Stimulated activated CD4-positive, alpha-beta T cell treated with anti-CD3 and anti-CD28 coated beads, Interleukin-4, amount 100 ng/mL, for 48 hours (primary cell): ENCODE results near the gene MBD5.

ENCODE experiments used
- DNase-seq, 2 donors: peaks; one replicate each; pipeline ENCODE4 v3.0.0-alpha.2; 2020; ENCODE audit warnings: low read depth in 2 of 2

MBD5 gene

GRCh38 chr2:148300544-148300943 is 279.7 kb downstream of the MBD5 start:
- DNase-seq: no peak

GRCh38 chr2:148301362-148301761 is 280.5 kb downstream of the MBD5 start:
- DNase-seq: no peak

GRCh38 chr2:148302526-148302925 is 281.6 kb downstream of the MBD5 start:
- no peak for DNase-seq

DNA sequence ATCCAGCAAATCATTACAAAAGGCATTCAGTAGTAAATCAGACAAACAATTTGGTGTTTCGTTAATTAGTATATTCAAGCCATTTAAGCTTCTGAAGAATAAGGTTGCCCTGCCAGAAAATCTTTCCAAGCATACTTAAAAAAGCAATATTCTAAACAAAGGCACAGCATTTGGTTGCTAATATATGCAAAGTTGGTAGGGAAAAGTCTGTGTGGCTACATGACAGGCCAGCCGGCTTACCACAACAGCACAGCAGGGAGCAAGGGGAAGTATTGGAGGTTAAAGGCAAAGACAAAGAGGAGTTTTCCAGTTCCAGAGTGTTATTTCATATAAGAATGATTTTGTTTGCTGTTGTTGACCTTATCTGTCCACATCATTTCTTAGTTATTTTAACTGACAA is 282.3 kb downstream of the MBD5 start:
- no peak for DNase-seq

GRCh38 chr2:148305476-148305875 is 284.6 kb downstream of the MBD5 start:
- DNase-seq: no peak

GRCh38 chr2:148306027-148306426 is 285.1 kb downstream of the MBD5 start:
- DNase-seq: no peak

DNA sequence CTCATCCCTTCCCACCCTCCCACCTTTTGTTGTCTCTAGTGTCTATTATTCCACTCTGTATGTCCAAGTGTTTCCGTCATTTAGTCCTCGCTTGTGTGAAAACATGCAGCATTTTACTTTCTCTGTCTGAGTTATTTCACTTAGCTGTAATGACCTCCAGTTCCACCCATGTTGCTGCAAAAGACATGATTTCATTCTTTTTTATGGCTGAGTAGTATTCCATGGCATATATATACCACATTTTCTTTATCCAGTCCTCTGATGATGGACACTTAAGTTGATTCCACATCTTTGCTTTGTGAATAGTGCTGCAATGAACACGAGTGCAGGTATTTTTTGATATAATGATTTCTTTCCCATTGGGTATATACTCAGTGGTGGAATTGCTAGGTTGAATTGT is 296.7 kb downstream of the MBD5 start:
- no peak for DNase-seq

- no peak for DNase-seq
Observed at GRCh38 chr2:148338541-148338940, 317.6 kb downstream of the MBD5 start.

DNA sequence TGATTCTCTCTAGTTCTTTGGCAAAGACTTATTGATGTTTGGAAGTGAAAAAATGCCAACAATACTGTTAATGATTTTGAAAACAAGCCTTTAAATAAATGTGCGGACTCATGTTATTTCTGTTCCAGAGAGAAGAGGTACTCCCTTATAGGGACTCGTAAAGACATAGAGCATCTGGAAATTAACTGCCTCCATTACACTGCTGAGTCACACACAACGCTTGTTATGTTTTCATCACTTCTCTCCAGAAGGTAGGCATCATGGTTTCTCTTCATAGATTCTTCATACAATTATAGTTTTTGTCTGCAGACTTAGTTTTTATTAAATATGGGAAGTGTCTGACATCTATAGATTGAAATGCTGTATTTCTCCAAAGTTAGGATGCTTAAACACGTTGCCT is 321.2 kb downstream of the MBD5 start:
- DNase-seq: no peak

DNA sequence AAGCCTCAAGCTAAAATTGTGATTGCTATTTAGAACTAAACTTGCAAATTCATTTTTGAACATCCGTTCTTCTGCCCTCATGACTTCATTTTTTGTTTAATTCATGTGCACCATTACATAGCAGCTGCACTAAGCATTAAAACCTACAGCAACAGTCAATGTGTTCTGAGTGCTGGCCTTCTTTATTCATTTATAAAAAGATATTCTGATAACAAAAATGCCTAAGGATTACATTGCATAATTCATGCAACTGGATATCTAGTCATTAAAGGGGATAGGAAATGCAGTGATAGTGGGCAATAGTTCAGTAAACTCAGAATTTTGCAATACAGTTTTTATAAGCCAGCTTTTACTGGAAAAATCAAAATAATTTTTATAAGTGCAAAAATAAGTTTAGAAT is 329.3 kb downstream of the MBD5 start:
- no peak for DNase-seq

- DNase-seq: no peak
Observed at GRCh38 chr2:148351437-148352143, 330.7 kb downstream of the MBD5 start.

GRCh38 chr2:148358375-148358774 is 337.5 kb downstream of the MBD5 start:
- DNase-seq: no peak

GRCh38 chr2:148360662-148361061 is 339.8 kb downstream of the MBD5 start:
- DNase-seq: no peak

DNA sequence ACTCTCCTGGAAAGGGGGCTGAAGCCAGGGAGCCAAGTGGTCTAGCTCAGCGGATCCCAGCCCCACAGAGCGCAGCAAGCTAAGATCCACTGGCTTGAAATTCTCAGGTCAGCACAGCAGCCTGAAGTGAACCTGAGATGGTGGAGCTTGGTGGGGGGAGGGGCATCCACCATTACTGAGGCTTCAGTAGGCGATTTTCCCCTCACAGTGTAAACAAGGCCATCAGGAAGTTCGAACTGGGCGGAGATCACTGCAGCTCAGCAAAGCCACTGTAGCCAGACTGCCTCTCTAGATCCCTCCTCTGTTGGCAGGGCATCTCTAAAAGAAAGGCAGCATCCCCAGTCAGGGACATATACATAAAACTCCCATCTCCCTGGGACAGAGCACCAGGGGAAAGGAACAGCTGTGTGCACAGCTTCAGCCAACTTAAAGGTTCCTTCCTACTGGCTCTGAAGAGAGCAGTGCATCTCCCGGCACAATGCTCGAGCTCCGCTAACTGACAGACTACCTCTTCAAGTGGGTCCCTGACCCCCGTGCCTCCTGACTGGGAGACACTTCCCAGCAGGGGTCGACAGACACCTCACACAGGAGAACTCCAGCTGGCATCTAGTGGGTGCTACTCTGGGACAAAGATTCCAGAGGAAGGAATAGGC is 341.4 kb downstream of the MBD5 start:
- no peak for DNase-seq

GRCh38 chr2:148375214-148375613 is 354.3 kb downstream of the MBD5 start:
- no peak for DNase-seq

GRCh38 chr2:148391324-148391723 is 370.4 kb downstream of the MBD5 start:
- DNase-seq: no peak

GRCh38 chr2:148402786-148403185 is 381.9 kb downstream of the MBD5 start:
- no peak for DNase-seq

DNA sequence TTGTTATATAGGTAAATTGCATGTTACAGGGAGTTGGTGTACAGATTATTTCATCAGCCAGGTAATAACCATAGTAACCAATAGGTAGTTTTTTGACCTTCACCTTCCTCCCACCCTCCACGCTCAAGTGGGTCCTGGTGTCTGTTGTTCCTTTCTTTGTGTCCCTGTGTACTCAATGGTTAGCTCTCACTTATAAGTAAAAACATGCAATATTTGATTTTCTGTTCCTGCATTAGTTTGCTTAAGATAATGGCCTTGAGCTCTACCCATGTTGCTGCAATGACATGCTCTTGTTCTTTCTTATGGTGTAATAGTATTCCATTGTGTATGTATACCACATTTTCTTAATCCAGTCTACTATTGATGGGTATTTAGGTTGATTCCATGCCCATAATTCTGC is 390.0 kb downstream of the MBD5 start:
- DNase-seq: no peak

DNA sequence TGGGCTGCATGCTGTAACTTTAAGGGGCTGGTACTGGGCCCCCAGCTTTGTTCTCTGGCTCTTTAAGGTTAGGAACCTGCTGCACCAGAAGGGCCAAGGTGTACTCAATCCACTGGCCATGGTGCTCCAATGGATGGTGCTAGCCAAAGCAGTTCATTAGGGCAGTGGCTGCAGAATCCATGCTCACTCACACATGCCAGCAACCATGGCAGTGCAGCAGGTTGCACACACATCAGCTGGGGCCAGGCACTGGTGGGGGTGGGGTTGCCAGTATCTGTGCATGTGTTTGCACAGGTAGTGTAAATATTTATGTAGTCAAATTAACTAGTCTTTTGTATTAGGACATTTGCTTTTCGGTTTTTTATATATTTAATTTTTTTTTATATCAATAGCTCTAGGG is 395.4 kb downstream of the MBD5 start:
- DNase-seq: no peak

DNA sequence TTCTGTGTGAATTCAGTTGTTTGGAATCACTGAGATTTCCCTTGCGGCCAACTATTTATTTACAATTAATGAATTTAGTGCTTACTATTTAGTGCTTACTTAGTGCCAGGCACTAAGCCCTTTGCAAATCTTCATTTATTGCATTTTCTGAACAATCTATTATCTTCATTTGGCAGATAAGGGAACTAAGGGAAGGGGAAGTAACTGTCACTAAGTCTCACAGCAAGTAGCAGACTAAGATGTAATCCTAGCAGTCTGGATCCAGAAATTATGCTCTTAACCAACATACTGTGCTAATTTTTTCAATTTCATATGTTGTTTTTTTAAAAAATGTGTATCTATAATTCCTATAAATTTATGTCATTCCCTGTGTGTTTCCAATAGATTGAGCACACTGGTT is 409.2 kb downstream of the MBD5 start:
- no peak for DNase-seq

- no peak for DNase-seq
Observed at GRCh38 chr2:148447877-148448276, 427.0 kb downstream of the MBD5 start.

- no peak for DNase-seq
Observed at GRCh38 chr2:148450531-148450930, 429.6 kb downstream of the MBD5 start.

GRCh38 chr2:148451046-148451445 is 430.2 kb downstream of the MBD5 start:
- no peak for DNase-seq

DNA sequence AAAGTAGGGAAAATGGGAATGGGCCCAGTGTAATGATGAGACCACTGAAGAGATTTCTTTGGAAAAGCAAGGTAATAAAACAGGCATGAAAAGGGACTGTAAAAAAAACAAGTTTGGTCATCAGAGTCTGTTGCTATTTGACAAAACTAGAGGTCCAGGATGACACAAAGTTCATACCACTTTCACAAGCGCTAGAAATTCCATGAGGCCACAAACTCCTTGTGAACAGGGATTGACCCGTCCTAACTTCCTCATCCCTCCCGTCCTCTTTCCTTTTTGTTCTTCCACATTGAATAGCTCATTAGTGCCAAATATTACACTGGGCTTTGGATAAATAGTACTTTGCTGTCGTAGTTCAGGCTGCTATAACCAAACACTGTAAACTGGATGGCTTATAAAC is 434.9 kb downstream of the MBD5 start:
- DNase-seq: no peak
